GM19328 (cell line): Measurements from ENCODE around the gene PDIA3.
A peak's percentile ranks its signal among the peaks of the same experiment; 100 is the strongest.
"Not testable (repeated sequence)": the region's sequence is repeated elsewhere in the genome, so short reads cannot be mapped to it uniquely, and the experiment has no call there.

Source experiments
- ATAC-seq: cut with Tn5 transposase; IDR thresholded peaks from one replicate; pipeline ENCODE4 v1.9.1; 2021; ENCODE audit warnings: mild to moderate bottlenecking, moderate library complexity; ENCODE audit not compliant: unreplicated experiment

Gene PDIA3

DNA sequence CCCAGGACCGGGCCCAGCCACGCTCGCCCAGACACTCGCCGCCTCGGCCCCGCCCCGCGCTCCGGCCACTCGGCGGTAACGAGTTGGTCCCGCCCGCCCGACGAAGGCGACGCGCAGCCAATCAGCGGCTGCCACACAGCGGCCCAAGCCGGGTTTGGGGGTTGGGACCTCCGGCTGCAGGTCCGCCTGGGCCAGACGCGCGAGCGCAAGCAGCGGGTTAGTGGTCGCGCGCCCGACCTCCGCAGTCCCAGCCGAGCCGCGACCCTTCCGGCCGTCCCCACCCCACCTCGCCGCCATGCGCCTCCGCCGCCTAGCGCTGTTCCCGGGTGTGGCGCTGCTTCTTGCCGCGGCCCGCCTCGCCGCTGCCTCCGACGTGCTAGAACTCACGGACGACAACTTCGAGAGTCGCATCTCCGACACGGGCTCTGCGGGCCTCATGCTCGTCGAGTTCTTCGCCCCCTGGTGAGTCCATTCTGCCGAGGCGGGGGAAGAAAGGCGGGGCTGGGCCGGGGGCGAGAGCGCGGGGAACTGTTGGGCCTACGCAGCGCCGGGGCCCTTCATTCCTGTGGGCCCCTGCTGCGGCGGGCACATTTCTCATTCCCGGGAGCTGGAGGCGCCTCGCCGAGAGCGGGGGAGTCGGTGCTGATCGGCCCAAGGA is at the start of gene PDIA3:
Gene PDIA3 (plus strand): TSS at position 194 of the 658 bp plus-strand sequence. CDS start 102 bp downstream, at position 296.
- peak; percentile 68 for ATAC-seq

GRCh38 chr15:43702174-43702573 is 44.1 kb upstream of the PDIA3 start:
- no peak for ATAC-seq

GRCh38 chr15:43702701-43703424 is 43.4 kb upstream of the PDIA3 start:
- ATAC-seq, result no peak

DNA sequence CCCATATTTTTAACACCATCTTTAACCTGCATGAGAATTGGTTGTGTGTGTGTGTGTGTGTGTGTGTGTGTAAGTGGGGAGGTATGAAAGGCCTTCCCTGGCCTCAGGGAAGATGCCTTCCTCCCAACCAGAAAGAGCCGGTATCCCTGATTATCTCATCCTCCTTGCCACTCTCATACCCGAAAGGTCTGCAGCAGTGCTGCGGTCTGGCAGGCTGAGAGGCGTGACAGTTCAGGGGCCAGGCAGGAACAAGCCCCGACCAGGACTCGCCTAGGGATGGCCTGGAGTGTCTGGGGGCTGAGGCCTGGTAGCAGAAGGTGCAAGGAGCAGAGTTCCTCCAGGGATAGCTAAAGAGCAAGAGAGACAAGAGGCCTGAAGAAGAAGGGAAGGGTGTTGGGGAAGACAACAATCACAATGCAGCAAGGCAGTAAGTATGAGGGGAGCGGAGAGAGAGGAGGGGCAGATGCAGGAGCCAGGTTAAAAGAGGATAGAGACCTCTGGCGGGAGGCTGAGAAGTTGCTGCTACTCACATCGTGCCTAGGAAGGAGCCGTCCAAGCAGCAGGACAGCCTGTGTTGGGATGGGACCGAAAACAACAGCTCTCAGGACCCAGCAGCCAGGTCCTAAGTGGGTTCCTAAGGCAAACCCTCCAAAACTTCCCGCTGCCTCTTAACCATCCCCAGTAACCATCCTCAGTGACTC is 35.7 kb upstream of the PDIA3 start:
- ATAC-seq, result not testable (repeated sequence)

DNA sequence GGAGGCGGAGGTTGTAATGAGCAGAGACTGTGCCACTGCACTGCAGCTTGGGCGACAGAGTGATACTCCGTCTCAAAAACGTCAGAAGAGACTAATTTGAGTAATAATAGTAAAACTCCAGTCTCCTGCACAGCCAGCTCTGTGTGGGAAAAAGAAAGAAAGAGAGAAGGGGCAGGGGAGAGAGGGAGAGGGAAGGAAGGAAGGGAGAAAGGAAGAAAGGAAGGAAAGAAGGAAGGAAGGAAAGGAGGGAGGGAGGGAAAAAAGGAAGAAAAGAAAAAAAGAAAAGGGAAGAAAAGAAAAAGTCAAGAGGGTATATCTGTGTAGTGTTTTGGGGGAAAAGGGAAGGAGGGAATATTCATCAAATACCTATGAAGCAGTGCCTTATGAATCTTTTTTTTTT is 23.1 kb upstream of the PDIA3 start:
- no peak for ATAC-seq

DNA sequence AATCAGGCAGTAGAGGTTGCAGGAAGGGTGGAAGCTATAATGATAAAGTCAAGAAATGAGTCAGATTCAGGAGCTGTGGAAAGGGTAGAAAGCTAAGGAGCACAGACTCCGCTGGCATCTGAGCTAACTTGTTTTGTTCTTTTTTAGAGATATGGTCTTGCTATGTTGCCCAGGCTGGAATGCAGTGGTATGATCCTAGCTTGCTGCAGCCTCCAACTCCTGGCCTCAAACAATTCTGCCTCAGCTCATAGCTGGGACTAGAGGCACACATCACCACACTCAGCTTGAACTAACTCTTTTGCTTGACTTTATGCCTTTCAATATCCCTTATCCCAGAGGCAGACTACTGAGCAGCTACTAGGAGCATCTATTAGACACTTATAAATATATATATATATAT is 19.9 kb upstream of the PDIA3 start:
- ATAC-seq, result not testable (repeated sequence)

GRCh38 chr15:43728053-43728725 is 18.0 kb upstream of the PDIA3 start:
- ATAC-seq, result not testable (repeated sequence)

DNA sequence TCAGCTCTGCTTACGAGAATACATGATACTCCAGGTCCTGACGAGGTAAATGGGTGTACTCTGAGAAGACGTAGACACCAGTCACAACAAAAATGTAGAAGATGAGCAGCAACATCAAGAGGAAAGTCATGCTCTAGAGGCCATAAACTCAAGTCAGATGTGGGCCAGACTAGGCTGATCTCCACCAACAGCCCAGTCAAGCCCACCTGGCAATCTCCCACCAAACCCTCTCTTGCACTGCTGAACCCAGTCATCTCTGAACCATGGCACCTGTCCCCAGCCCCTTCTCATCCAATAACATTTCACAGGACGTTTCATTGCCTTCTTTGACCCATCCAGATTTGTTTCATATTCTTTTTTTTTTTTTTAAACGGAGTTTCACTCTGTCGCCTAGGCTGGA is 10.8 kb upstream of the PDIA3 start:
- peak; percentile 35 for ATAC-seq

- not testable (repeated sequence) for ATAC-seq
Measured at GRCh38 chr15:43746903-43747309, 668 bp downstream of the PDIA3 start.

DNA sequence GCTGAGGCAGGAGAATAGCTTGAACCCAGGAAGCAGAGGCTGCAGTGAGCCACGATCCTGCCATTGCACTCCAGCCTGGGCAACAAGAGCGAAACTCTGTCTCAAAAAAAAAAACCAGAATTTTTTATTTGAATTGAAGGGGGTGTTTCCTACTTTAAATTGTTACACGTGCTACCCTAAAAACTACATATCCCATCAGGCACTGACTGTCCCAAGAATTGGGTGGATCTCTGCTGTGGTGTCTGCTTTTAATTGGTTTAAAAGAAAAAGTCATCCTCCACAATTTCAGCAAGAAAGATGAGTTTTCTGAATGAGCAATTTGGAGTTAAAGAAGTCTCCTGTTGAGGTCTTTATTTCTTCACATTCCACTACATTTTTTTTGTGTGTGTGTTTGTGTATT is 2.1 kb downstream of the PDIA3 start:
- no peak for ATAC-seq

DNA sequence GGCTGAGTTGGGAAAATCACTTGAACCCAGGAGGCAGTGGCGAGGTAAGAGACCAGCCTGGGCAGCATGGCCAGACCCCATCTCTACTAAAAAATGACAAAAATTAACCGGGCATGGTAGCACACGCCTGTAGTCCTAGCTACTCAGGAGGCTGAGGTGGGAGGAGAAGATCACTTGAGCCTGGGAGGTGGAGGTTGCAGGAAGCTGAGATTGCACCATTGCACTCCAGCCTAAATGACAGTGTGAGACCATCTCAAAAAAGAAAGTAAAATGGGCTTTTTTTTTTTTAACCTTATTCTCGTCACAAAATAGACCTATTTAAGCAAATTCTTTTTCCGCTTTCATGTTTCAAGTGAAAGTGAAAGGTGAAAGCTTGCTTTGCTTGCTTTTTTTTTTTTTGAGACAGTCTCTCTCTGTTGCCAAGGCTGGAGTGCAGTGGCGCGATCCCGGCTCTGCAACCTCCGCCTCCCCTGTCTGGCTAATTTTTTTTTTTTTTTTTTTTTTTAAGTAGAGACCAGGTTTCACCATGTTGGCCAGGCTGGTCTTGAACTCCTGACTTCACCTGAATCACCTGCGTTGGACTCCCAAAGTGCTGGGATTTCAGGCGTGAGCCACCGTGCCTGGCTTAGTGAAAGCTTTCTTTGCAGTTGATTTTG is 3.6 kb downstream of the PDIA3 start:
- peak; percentile 42 for ATAC-seq

DNA sequence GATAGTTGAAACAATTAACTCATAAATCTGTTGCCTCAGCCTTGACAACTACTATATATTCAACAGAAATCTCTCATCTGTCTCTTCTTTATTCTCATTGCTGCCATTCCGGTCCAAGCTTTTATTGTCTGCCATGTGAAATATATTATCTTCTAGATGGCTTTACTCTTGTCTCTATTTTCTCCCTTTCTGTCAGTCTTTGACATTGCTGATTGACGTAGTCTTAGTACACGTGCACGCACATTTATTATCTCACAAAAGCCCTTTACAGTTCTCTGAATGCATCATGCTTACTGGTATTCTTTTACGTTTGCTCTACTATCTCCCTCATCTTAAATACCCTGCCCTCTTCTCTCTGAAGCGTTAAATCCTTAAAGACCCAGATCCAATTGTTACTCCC is 5.6 kb downstream of the PDIA3 start:
- ATAC-seq, result no peak

DNA sequence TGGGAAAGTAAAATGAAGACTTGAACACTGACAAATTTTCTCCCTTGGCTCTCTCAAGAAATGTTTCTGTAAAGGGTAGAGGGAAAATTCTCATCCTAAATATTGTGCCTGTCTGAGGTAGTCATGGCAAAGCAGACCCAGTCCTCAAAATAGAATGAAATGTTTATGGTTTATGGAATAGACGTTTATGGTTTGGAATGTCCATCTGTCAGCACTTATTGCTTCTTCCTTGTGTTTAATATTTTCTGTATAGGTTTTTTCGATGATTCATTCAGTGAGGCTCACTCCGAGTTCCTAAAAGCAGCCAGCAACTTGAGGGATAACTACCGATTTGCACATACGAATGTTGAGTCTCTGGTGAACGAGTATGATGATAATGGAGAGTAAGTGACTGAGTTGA is 16.6 kb downstream of the PDIA3 start:
- no peak for ATAC-seq

GRCh38 chr15:43763819-43764446 is 17.7 kb downstream of the PDIA3 start:
- ATAC-seq, result no peak

DNA sequence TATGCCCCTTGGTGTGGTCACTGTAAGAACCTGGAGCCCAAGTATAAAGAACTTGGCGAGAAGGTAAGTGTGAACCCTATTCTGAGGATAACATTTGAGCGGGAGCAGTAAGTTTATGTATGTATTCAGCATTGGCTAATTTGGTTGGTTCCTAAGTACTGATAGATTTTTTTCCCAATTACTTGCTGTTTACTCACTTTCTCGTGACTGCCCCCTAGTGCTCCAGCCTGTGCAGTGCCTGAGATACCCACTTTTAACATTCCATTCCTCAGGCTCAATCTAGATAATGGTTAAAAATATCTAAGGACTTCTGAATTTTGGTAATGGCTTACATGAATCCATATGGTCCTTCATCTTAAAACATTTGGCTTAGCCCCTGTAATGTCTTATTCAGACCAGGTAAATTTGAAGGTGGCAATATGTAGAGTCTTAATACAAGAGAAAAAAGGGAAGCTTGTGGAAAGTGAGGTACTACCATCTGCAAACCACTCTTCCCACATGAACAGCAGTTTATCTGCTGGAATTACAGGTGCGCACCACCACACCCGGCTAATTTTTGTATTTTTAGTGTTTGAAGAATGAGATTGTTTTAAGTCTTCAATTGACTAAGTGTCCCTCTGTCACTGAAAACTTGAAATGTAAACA is 23.5 kb downstream of the PDIA3 start:
- no peak for ATAC-seq

DNA sequence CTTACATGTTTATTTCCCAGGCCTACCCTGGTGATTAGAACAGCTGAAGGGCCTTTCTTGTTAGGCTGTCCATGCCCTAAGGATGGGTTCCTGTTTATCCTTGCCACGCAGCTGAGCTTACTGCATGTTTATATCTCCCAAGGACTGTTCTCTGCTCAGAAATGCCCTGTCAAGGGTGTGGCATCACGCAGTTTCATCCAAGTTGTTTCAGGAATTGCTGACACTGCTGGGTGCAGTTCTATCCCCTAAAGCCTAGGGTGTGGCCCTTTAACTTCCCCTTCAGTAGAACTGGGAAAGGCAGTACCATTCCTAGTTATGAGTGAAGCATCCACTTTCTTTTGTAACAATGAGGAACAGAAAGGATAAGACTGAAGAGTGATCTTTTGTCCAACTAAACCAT is 25.6 kb downstream of the PDIA3 start:
- no peak for ATAC-seq

GRCh38 chr15:43772624-43773023 is 26.4 kb downstream of the PDIA3 start:
- no peak for ATAC-seq

DNA sequence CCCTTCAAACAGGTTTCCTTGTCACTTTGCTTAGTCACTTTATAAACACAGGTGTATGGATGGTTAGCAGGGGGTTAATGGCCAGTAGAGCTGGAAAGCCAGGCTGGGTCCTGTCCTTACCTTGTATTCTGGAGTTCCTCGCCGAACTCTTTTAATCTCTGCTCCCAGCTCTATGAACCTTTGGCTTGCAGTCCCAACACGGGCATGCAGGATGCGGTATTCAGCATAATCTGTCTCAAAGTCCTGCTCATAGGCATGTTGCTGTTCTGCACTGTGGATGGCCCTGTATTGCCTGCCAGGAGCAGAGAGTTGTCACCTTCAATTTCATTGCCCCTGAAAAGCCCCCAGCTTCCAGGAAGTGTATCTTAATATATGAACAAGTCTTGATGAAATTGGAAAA is 27.8 kb downstream of the PDIA3 start:
- no peak for ATAC-seq

GRCh38 chr15:43775411-43775965 is 29.2 kb downstream of the PDIA3 start:
- ATAC-seq, result no peak
